COLO829 (cell line): ENCODE measurements around the gene PCDHB2.
"Not testable (repeated sequence)": the region's sequence is repeated elsewhere in the genome, so short reads cannot be mapped to it uniquely, and the experiment has no call there.

Source experiments
- DNase-seq: peaks from one replicate; pipeline ENCODE4 v3.0.0; 2012; ENCODE audit warnings: low spot score

PCDHB2 gene

GRCh38 chr5:141135718-141136266 lies 41.4 kb downstream of the PCDHB2 start:
- DNase-seq, result no peak

- not testable (repeated sequence) for DNase-seq
Observed at GRCh38 chr5:141137346-141137745, 42.9 kb downstream of the PCDHB2 start.
